ENCODE measurements around the gene RMRP. TPM values are rescaled to one million over a fixed set of nuclear protein-coding genes. Genes with fewer than 3 reads are reported as not detected.
A peak's percentile ranks its signal among the peaks of the same experiment; 100 is the strongest.

RMRP gene
- total and polyA plus RNA-seq, 12 donors, result 14.9 to 14,997 (median 5,571) TPM

GRCh38 chr9:35687306-35687705 lies 29.5 kb upstream of the RMRP start:
- intact Hi-C loops (cut with DNase I), result loop anchor here in 1 of 10 donors (2.0 kb wide), 1 partner anchor 23 kb away; the partner anchor contains the start of gene ARHGEF39
- TF ChIP-seq CTCF (IDR thresholded peaks at IDR 0.05), result no peak
- no peaks in the 10 kb centered on the region for H3K9me3 ChIP-seq
- H3K36me3 ChIP-seq, result peaks cover 0 to 45% (median 32%) of the 10 kb centered on the region in 9 donors
- peaks cover 0 to 8% (median 0%) of the 10 kb centered on the region in 7 donors for H3K27me3 ChIP-seq
- peak overlapping the region in 9 of 10 donors; percentile 45 to 86 (median 75) for H3K4me3 ChIP-seq
- WGBS, 2 donors, result 54 to 58% methylated on average over 2 of the region's 2 CpGs
- peaks cover 9 to 71% (median 48%) of the 10 kb centered on the region in 9 donors for H3K4me1 ChIP-seq
- ATAC-seq, result no peak
- no peak for DNase-seq
- H3K27ac ChIP-seq, result peak overlapping the region in 9 of 10 donors; percentile 42 to 100 (median 97)

GRCh38 chr9:35686222-35687203 lies 28.7 kb upstream of the RMRP start:
- Histone ChIP-seq H3K36me3 (peaks cover 0 to 53% (median 33%) of the 10 kb centered on the region in 9 donors), H3K4me3 (peak overlapping the region in 8 of 10 donors; percentile 45 to 86 (median 76)), H3K4me1 (peaks cover 9 to 69% (median 46%) of the 10 kb centered on the region in 9 donors), H3K9me3 (no peaks in the 10 kb centered on the region), H3K27ac (peak overlapping the region in 9 of 10 donors; percentile 42 to 100 (median 97)), H3K27me3 (peaks cover 0 to 8% (median 0%) of the 10 kb centered on the region in 7 donors)
- DNase-seq, result peak in 1 of 2 donors; percentile 45
- intact Hi-C loops (cut with DNase I), result loop anchor here in 1 of 10 donors (2.0 kb wide), 1 partner anchor 22 kb away; the partner anchor contains the start of gene ARHGEF39
- no peak for TF ChIP-seq CTCF (IDR thresholded peaks at IDR 0.05)
- WGBS, 2 donors, result 45 to 52% methylated on average over 11 of the region's 11 CpGs
- ATAC-seq, result peak in 7 of 8 donors; percentile 8 to 45 (median 16)

- peak overlapping the region in 9 of 10 donors; percentile 27 to 100 (median 97) for H3K27ac ChIP-seq
- 63 to 72% methylated on average over 13 of the region's 13 CpGs for WGBS, 2 donors
- no peak for TF ChIP-seq CTCF (IDR thresholded peaks at IDR 0.05)
- H3K36me3 ChIP-seq, result peaks cover 0 to 58% (median 33%) of the 10 kb centered on the region in 9 donors
- no peaks in the 10 kb centered on the region for H3K9me3 ChIP-seq
- H3K4me1 ChIP-seq, result peaks cover 9 to 64% (median 42%) of the 10 kb centered on the region in 9 donors
- H3K4me3 ChIP-seq, result peak overlapping the region in 3 of 10 donors; percentile 2 to 10 (median 3)
- H3K27me3 ChIP-seq, result peaks cover 0 to 8% (median 0%) of the 10 kb centered on the region in 7 donors
- no peak for DNase-seq
- ATAC-seq, result no peak
- intact Hi-C loops (cut with DNase I), result no loop called here
Measured at GRCh38 chr9:35685506-35685905, 27.7 kb upstream of the RMRP start.

- no peak overlapping the region for H3K4me3 ChIP-seq
- no peak for TF ChIP-seq CTCF (IDR thresholded peaks at IDR 0.05)
- H3K27me3 ChIP-seq, result peaks cover 0 to 6% (median 0%) of the 10 kb centered on the region in 7 donors
- peak overlapping the region in 6 of 10 donors; percentile 40 to 100 (median 98) for H3K27ac ChIP-seq
- WGBS, 2 donors, result 90 to 94% methylated on average over 10 of the region's 10 CpGs
- intact Hi-C loops (cut with DNase I), result no loop called here
- no peak for ATAC-seq
- peaks cover 0 to 58% (median 33%) of the 10 kb centered on the region in 9 donors for H3K36me3 ChIP-seq
- H3K4me1 ChIP-seq, result peaks cover 9 to 59% (median 37%) of the 10 kb centered on the region in 9 donors
- no peak for DNase-seq
- H3K9me3 ChIP-seq, result no peaks in the 10 kb centered on the region
Measured at GRCh38 chr9:35684921-35685320, 27.1 kb upstream of the RMRP start.
